Spleen (tissue), 7 donors: Measurements from ENCODE around the gene KIAA0753.
"Not testable (repeated sequence)": the region's sequence is repeated elsewhere in the genome, so short reads cannot be mapped to it uniquely, and the experiment has no call there.

Source experiments
- CTCF ChIP-seq, 11 experiments: fragments of 200-600 bp in 7 of 11; fragments of 450-650 bp in 4 of 11; sonication (generic) in 4 of 11; IDR thresholded peaks in 8 of 11; conservative IDR thresholded peaks in 3 of 11; 1 replicate in 7 of 11; 2 replicates in 4 of 11; pipeline versions ENCODE4 v1.4.0 to v1.8.0; 2016 to 2021; ENCODE audit warnings: antibody characterized with exemption in 11 of 11, inconsistent platforms in 4 of 11, mild to moderate bottlenecking in 1 of 11
- POLR2A ChIP-seq, 3 donors: fragments of 450-650 bp; IDR thresholded peaks; one replicate each; pipeline ENCODE4 v1.5.1; 2017; ENCODE audit warnings: antibody characterized with exemption in 3 of 3, mild to moderate bottlenecking in 1 of 3
- POLR2AphosphoS5 ChIP-seq, 3 donors: sonication (generic); formaldehyde crosslinking; IDR thresholded peaks; one replicate each; pipeline ENCODE4 v1.5.1; 2017; ENCODE audit warnings: antibody characterized with exemption in 3 of 3
- donor health status: DM: no; HTN: no; CAD: no; lungs with moderate emphysema.
- donor health status: DM: no; HTN: no; CAD: no.
- donor health status: DM: no; HTN: no; CAD: no.

- TF ChIP-seq CTCF (IDR thresholded peaks at IDR 0.05 in 8 of 11, conservative IDR thresholded peaks at IDR 0.05 in 3 of 11); POLR2A (IDR thresholded peaks at IDR 0.05); POLR2AphosphoS5 (IDR thresholded peaks at IDR 0.05): not testable (repeated sequence)
These were observed 67.0 kb downstream of the KIAA0753 start for GRCh38 chr17:6573495-6573894.
